WTC11 (cell line): ENCODE results near the gene NEURL1.

Experiments
- AFF4 ChIP-seq: sonication (generic); formaldehyde crosslinking; IDR thresholded peaks from 2 replicates; pipeline ENCODE4 v1.8.1; 2023; ENCODE audit warnings: mild to moderate bottlenecking, missing genetic modification reagents, borderline replicate concordance
- CTCF ChIP-seq: fragments of 200-600 bp; IDR thresholded peaks from 2 replicates; pipeline ENCODE4 v1.8.0; 2022; ENCODE audit warnings: antibody characterized with exemption
- FOXJ3 ChIP-seq: sonication (generic); formaldehyde crosslinking; IDR thresholded peaks from 2 replicates; pipeline ENCODE4 v1.9.0; 2021; ENCODE audit warnings: missing genetic modification reagents, mild to moderate bottlenecking, borderline replicate concordance
- GRHL2 ChIP-seq: fragments of 250-450 bp; sonication (Bioruptor Pico); IDR thresholded peaks from 2 replicates; pipeline ENCODE4 v1.8.0; 2022; ENCODE audit warnings: mild to moderate bottlenecking, moderate library complexity; ENCODE audit not compliant: insufficient replicate concordance, severe bottlenecking
- MAX ChIP-seq: sonication (generic); formaldehyde crosslinking; IDR thresholded peaks from 2 replicates; pipeline ENCODE4 v1.8.0; 2022; ENCODE audit warnings: mild to moderate bottlenecking, missing genetic modification reagents
- NFE2L1 ChIP-seq: sonication (generic); formaldehyde crosslinking; IDR thresholded peaks from 2 replicates; pipeline ENCODE4 v1.8.1; 2023; ENCODE audit warnings: missing genetic modification reagents
- NR1H2 ChIP-seq: sonication (generic); formaldehyde crosslinking; IDR thresholded peaks from 2 replicates; pipeline ENCODE4 v1.9.0; 2021; ENCODE audit warnings: mild to moderate bottlenecking, moderate library complexity, missing genetic modification reagents

GRCh38 chr10:103455235-103455634 lies 38.3 kb upstream of the NEURL1 start:
- TF ChIP-seq AFF4 (CRISPR knock-in tag) (no peak), CTCF (no peak), NFE2L1 (CRISPR knock-in tag) (no peak), NR1H2 (CRISPR knock-in tag) (no peak), MAX (CRISPR knock-in tag) (no peak), FOXJ3 (no peak), GRHL2 (CRISPR knock-in tag) (no peak)
